Fibroblast of lung (primary cell): Measurements from ENCODE around the gene CAMTA1.

Source experiments
- EZH2 ChIP-seq: IDR thresholded peaks from 2 replicates; pipeline ENCODE4 v1.5.1; 2012; ENCODE audit warnings: low read length, control low read depth, mild to moderate bottlenecking; ENCODE audit errors: missing control alignments
- TF ChIP-seq, protein P1 (sequence below), 2 donors: IDR thresholded peaks in 1 of 2; conservative IDR thresholded peaks in 1 of 2; 1 replicate in 1 of 2; 2 replicates in 1 of 2; pipeline ENCODE4 v1.5.1; 2011 to 2012; ENCODE audit warnings: low read length in 2 of 2, control low read depth in 1 of 2, inconsistent platforms in 1 of 2, low read depth in 1 of 2, mild to moderate bottlenecking in 1 of 2

GRCh38 chr1:7491818-7492173 lies 706.5 kb downstream of the CAMTA1 start:
- TF ChIP-seq, protein P1, sequence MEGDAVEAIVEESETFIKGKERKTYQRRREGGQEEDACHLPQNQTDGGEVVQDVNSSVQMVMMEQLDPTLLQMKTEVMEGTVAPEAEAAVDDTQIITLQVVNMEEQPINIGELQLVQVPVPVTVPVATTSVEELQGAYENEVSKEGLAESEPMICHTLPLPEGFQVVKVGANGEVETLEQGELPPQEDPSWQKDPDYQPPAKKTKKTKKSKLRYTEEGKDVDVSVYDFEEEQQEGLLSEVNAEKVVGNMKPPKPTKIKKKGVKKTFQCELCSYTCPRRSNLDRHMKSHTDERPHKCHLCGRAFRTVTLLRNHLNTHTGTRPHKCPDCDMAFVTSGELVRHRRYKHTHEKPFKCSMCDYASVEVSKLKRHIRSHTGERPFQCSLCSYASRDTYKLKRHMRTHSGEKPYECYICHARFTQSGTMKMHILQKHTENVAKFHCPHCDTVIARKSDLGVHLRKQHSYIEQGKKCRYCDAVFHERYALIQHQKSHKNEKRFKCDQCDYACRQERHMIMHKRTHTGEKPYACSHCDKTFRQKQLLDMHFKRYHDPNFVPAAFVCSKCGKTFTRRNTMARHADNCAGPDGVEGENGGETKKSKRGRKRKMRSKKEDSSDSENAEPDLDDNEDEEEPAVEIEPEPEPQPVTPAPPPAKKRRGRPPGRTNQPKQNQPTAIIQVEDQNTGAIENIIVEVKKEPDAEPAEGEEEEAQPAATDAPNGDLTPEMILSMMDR (conservative IDR thresholded peaks at IDR 0.05 in 1 of 2, IDR thresholded peaks at IDR 0.05 in 1 of 2; ENCODE audit: low read depth in 1 of 2, low read length in 2 of 2) = no peak
- no peak for TF ChIP-seq EZH2
